K562 (cell line): ENCODE results near the gene SLC39A7. TPM values are rescaled to one million over a fixed set of nuclear protein-coding genes. Genes with fewer than 3 reads are reported as not detected.

ENCODE experiments used
- ERF ChIP-seq: fragments of 450-650 bp; formaldehyde crosslinking; IDR thresholded peaks from 2 replicates; pipeline ENCODE4 v1.4.0; 2020; ENCODE audit warnings: mild to moderate bottlenecking, mixed read lengths
- HMGN3 ChIP-seq: IDR thresholded peaks from 2 replicates; pipeline ENCODE4 v1.6.1; 2011; ENCODE audit warnings: borderline replicate concordance, low read depth, mild to moderate bottlenecking, mixed read lengths, low read length; ENCODE audit not compliant: insufficient read length; ENCODE audit errors: extremely low read depth
- HNRNPH1 ChIP-seq: fragments of 200-400 bp; formaldehyde crosslinking; optimal IDR thresholded peaks from 2 replicates; pipeline ENCODE3; 2017; ENCODE audit warnings: low read depth, mild to moderate bottlenecking, low read length, moderate library complexity
- NELFE ChIP-seq: IDR thresholded peaks from 2 replicates; pipeline ENCODE4 v1.6.1; 2011; ENCODE audit warnings: mild to moderate bottlenecking; ENCODE audit not compliant: insufficient read depth, insufficient read length
- RBM39 ChIP-seq: fragments of 200-400 bp; formaldehyde crosslinking; optimal IDR thresholded peaks from 2 replicates; pipeline ENCODE3; 2018; ENCODE audit warnings: low read depth, low read length
- RCOR1 ChIP-seq, 2 experiments: IDR thresholded peaks; 2 replicates each; pipeline ENCODE4 v1.6.1; 2012; ENCODE audit warnings: low read depth in 2 of 2, low read length in 2 of 2, borderline replicate concordance in 1 of 2, improper control_type of control experiment in 1 of 2
- STAT5B ChIP-seq: fragments of 250-450 bp; sonication (Bioruptor Pico); IDR thresholded peaks from 2 replicates; pipeline ENCODE4 v1.8.0; 2021; ENCODE audit warnings: mild to moderate bottlenecking, inconsistent platforms
- TAF15 ChIP-seq: fragments of 200-400 bp; formaldehyde crosslinking; IDR thresholded peaks from 2 replicates; pipeline ENCODE4 v1.6.1; 2017; ENCODE audit warnings: mild to moderate bottlenecking, low read depth, low read length, moderate library complexity
- TCF7 ChIP-seq: sonication (generic); IDR thresholded peaks from 2 replicates; pipeline ENCODE4 v1.6.1; 2016; ENCODE audit warnings: antibody characterized with exemption, borderline replicate concordance
- TOE1 ChIP-seq, 2 experiments: fragments of 450-650 bp in 1 of 2; sonication (generic) in 1 of 2; formaldehyde crosslinking in 1 of 2; IDR thresholded peaks; 2 replicates each; pipeline versions ENCODE4 v1.7.1 to v1.8.0; 2016 to 2022; ENCODE audit warnings: borderline replicate concordance in 2 of 2, mild to moderate bottlenecking in 2 of 2, antibody characterized with exemption in 1 of 2, inconsistent platforms in 1 of 2, low read depth in 1 of 2, missing genetic modification reagents in 1 of 2, moderate library complexity in 1 of 2
- ZNF133 ChIP-seq: fragments of 250-450 bp; sonication (Bioruptor Pico); IDR thresholded peaks from 2 replicates; pipeline ENCODE4 v1.4.0; 2020; ENCODE audit warnings: mild to moderate bottlenecking
- ZSCAN29 ChIP-seq: fragments of 450-650 bp; IDR thresholded peaks from 2 replicates; pipeline ENCODE4 v1.6.1; 2017
- polyA plus RNA-seq, 8 experiments: library from polyadenylated mRNA; depleted of rRNA in 4 of 8; stranded (reverse) in 5 of 8; unstranded in 3 of 8; fragments of >200 nt; fragmentation: Nextera tagmentation in 2 of 8; fragmentation: Illumina TruSeq in 1 of 8; extraction: Ambion mirVana in 2 of 8; extraction: Trizol in 1 of 8; gene quantifications; 2 replicates each; pipeline versions ENCODE4 v1.2.1 to v1.2.3, GENCODE V29; 2011 to 2014; ENCODE audit warnings: inconsistent platforms in 1 of 8, missing spikeins in 1 of 8
- total RNA-seq, 7 experiments: library from RNA; depleted of rRNA in 6 of 7; stranded (reverse); fragments of >200 nt in 6 of 7; fragmentation: Illumina TruSeq in 2 of 7; extraction: Trizol in 2 of 7; gene quantifications; 2 replicates each; pipeline versions ENCODE4 v1.2.1 to v1.2.3, GENCODE V29; 2011 to 2021; ENCODE audit warnings: low replicate concordance in 1 of 7
- TF ChIP-seq, protein P1 (sequence below): fragments of 450-650 bp; IDR thresholded peaks from one replicate; pipeline ENCODE4 v1.6.1; 2018; ENCODE audit warnings: mild to moderate bottlenecking, moderate library complexity; ENCODE audit not compliant: partially characterized antibody
- TF ChIP-seq, protein P2 (sequence below), 2 experiments: fragments of 150-350 bp in 1 of 2; IDR thresholded peaks; 2 replicates each; pipeline ENCODE4 v1.6.1; 2012 to 2016; ENCODE audit warnings: low read depth in 2 of 2, low read length in 2 of 2, mild to moderate bottlenecking in 1 of 2, moderate library complexity in 1 of 2

SLC39A7 gene
- total and polyA plus RNA-seq, 9 of the 15 experiments (the other 6 are each of a cell fraction or from before 2014, with no cell fraction given): 21.7 to 169 (median 121) TPM

DNA sequence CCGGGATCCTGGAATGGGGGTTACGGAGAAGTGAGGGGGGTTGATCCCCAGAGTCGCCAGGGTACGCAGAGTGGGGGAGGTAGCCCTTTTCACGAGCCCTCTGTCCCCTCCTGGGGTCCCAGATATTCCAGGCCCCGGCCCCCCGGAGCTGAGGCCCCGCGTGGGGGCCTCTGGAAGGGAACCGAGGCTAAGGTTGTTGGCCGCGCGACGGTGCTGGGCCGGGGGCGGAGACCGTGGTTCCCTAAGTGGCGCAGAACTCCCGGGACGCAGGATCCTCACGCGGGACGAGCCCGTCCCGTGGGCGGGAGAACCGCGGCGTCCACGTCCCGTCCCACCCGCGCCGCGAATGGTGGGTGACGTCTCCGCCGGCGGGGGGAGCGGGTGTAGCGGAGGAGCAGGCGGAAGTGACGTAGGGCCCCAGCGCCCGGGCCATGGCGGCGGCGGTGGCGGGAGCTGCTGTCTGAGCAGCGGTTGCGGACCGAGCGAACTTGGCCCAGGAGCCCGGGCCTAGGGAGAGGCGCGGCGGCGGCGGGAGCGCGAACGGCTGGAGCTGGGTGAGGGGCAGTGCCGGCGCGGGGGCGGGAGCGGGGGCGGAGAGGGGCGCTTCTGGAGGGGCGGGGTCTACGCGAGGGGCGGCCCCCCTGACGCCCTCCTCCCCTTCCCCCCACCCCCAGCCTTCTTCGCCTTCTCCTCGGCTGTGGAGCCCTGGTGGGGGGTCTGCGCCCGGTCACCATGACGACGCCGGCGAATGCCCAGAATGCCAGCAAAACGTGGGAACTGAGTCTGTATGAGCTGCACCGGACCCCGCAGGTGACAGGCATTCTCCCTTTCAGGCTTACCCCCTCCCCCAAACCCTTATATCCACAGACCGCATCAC is 7.7 kb downstream of the SLC39A7 start, which contains the start of gene RING1 (continued):
- TF ChIP-seq HNRNPH1 (no peak), RCOR1 (IDR thresholded peaks at IDR 0.05; ENCODE audit: borderline replicate concordance in 1 of 2, low read depth in 2 of 2, low read length in 2 of 2) (0 out of 4 replicates have a peak, but pooled peaks of 1 of the 2 experiments have one; percentile 11), ERF (CRISPR knock-in tag) (peak; percentile 94), TCF7 (no peak), ZNF133 (CRISPR knock-in tag) (no peak), RBM39 (no peak), TOE1 (IDR thresholded peaks at IDR 0.05; ENCODE audit: borderline replicate concordance) (no peak; the same call in 1 of the 2 replicates), TOE1 (CRISPR knock-in tag; IDR thresholded peaks at IDR 0.05; ENCODE audit: borderline replicate concordance, low read depth) (no peak), ZSCAN29 (no peak), HMGN3 (peak; percentile 93), TAF15 (no peak), NELFE (no peak), STAT5B (CRISPR knock-in tag) (no peak)
- TF ChIP-seq, protein P1, sequence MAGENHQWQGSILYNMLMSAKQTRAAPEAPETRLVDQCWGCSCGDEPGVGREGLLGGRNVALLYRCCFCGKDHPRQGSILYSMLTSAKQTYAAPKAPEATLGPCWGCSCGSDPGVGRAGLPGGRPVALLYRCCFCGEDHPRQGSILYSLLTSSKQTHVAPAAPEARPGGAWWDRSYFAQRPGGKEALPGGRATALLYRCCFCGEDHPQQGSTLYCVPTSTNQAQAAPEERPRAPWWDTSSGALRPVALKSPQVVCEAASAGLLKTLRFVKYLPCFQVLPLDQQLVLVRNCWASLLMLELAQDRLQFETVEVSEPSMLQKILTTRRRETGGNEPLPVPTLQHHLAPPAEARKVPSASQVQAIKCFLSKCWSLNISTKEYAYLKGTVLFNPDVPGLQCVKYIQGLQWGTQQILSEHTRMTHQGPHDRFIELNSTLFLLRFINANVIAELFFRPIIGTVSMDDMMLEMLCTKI: no peak
- TF ChIP-seq, protein P2, sequence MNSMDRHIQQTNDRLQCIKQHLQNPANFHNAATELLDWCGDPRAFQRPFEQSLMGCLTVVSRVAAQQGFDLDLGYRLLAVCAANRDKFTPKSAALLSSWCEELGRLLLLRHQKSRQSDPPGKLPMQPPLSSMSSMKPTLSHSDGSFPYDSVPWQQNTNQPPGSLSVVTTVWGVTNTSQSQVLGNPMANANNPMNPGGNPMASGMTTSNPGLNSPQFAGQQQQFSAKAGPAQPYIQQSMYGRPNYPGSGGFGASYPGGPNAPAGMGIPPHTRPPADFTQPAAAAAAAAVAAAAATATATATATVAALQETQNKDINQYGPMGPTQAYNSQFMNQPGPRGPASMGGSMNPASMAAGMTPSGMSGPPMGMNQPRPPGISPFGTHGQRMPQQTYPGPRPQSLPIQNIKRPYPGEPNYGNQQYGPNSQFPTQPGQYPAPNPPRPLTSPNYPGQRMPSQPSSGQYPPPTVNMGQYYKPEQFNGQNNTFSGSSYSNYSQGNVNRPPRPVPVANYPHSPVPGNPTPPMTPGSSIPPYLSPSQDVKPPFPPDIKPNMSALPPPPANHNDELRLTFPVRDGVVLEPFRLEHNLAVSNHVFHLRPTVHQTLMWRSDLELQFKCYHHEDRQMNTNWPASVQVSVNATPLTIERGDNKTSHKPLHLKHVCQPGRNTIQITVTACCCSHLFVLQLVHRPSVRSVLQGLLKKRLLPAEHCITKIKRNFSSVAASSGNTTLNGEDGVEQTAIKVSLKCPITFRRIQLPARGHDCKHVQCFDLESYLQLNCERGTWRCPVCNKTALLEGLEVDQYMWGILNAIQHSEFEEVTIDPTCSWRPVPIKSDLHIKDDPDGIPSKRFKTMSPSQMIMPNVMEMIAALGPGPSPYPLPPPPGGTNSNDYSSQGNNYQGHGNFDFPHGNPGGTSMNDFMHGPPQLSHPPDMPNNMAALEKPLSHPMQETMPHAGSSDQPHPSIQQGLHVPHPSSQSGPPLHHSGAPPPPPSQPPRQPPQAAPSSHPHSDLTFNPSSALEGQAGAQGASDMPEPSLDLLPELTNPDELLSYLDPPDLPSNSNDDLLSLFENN (IDR thresholded peaks at IDR 0.05; ENCODE audit: low read depth in 2 of 2, low read length in 2 of 2): peak in 1 of 2 experiments; percentile 40; a peak in 1 of 4 replicates
